HG03066 (cell line): Measurements from ENCODE around the gene GPR176.

Source experiments
- ATAC-seq: cut with Tn5 transposase; IDR thresholded peaks from one replicate; pipeline ENCODE4 v1.9.1; 2021; ENCODE audit warnings: low read depth; ENCODE audit not compliant: unreplicated experiment

The GPR176 gene

GRCh38 chr15:39936681-39937080 is 16.6 kb upstream of the GPR176 start:
- ATAC-seq, result no peak

GRCh38 chr15:39936187-39936586 is 16.1 kb upstream of the GPR176 start:
- ATAC-seq, result no peak

- ATAC-seq, result no peak
Measured at GRCh38 chr15:39935241-39935640, 15.2 kb upstream of the GPR176 start.

GRCh38 chr15:39934397-39935071 is 14.5 kb upstream of the GPR176 start:
- ATAC-seq, result no peak

GRCh38 chr15:39931615-39932014 is 11.5 kb upstream of the GPR176 start:
- no peak for ATAC-seq

- no peak for ATAC-seq
Measured at GRCh38 chr15:39926526-39926925, 6.5 kb upstream of the GPR176 start.

- ATAC-seq, result no peak
Measured at GRCh38 chr15:39925112-39925842, 5.2 kb upstream of the GPR176 start.

- no peak for ATAC-seq
Measured at GRCh38 chr15:39924437-39924836, 4.4 kb upstream of the GPR176 start.

GRCh38 chr15:39922462-39923092 is 2.5 kb upstream of the GPR176 start:
- ATAC-seq, result no peak

- ATAC-seq, result no peak
Measured at GRCh38 chr15:39921274-39921638, 1.2 kb upstream of the GPR176 start.

GRCh38 chr15:39920510-39921273 is 626 bp upstream of the GPR176 start:
- ATAC-seq, result peak; percentile 77

GRCh38 chr15:39919411-39919747 is 687 bp downstream of the GPR176 start:
- ATAC-seq, result no peak

GRCh38 chr15:39918688-39919385 is 1.2 kb downstream of the GPR176 start:
- no peak for ATAC-seq

GRCh38 chr15:39914977-39915376 is 5.1 kb downstream of the GPR176 start:
- no peak for ATAC-seq

- no peak for ATAC-seq
Measured at GRCh38 chr15:39909007-39909406, 11.1 kb downstream of the GPR176 start.

- no peak for ATAC-seq
Measured at GRCh38 chr15:39908186-39908585, 11.9 kb downstream of the GPR176 start.

GRCh38 chr15:39907216-39907615 is 12.8 kb downstream of the GPR176 start:
- no peak for ATAC-seq

- ATAC-seq, result no peak
Measured at GRCh38 chr15:39904115-39904514, 16.0 kb downstream of the GPR176 start.

- ATAC-seq, result no peak
Measured at GRCh38 chr15:39898317-39898716, 21.7 kb downstream of the GPR176 start.

GRCh38 chr15:39896846-39897245 is 23.2 kb downstream of the GPR176 start:
- no peak for ATAC-seq

GRCh38 chr15:39896101-39896500 is 24.0 kb downstream of the GPR176 start:
- ATAC-seq, result no peak
